Measurements from ENCODE around the gene PRKCE. TPM values are rescaled to one million over a fixed set of nuclear protein-coding genes. Genes with fewer than 3 reads are reported as not detected.
A peak's percentile ranks its signal among the peaks of the same experiment; 100 is the strongest.

Gene PRKCE
- total RNA-seq, 1 donor from 2014 or later = 20.8 TPM

- DNase-seq (ENCODE audit: low spot score) = no peak
Measured at GRCh38 chr2:46114996-46115395, 463.5 kb downstream of the PRKCE start.

DNA sequence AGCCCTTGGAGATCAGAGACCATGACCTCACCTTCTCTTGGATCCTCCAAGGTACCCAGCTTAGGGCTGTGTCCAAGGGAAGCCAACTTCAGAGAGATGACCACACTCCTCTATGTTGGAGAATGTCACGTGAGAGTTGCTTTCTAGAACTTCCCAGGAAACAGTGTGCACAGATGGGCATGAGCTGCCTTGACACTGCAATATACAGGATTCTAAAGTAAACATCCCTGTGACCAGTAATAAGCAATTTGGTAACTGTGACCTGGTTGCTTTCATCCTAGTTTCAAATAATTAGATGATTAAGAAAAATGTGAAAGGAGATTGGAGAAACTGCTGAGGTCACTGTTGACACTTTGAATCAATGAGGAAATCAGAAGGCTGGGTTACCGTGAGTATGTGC lies 464.7 kb downstream of the PRKCE start:
- no peak for DNase-seq (ENCODE audit: low spot score)

DNA sequence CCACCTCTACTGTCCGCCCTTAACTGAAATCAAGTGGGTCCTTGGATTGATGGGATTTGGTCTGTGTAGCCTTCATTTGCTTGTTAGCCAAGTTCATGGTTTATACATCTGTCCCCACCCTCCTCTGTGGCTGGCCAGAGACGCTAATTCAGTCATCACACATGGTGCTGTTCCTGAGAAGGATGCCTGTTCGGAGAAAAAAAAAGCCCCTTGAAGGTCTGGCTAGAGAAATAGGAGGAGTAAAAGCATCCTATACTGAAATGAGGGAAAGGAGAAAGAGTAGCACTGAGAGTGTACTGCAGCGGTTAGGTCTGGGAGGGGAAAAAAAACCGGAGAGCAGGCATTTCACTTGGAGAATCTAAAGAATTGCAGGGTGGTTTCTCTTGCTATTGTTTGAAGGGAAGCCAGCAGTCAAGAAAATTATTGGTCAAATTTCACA lies 465.1 kb downstream of the PRKCE start:
- DNase-seq (ENCODE audit: low spot score) = no peak

DNA sequence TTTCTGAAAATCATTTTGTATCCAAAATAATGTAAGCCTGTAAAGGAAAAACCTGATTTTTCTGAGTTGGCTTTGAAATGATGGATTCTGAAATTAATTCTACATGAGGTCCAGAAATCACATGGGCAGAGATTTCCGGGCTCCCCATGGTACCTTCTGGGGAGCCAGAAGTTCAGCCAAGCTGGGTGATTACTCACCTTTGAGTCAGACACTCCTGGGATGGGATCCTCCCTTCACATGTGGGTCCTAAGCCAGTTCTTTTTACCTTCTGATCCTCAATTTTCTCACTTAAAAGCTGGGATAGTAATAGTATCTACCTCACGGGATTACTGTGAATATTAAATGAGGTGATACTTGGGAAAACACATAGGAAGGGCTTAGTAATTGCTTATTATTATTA lies 465.9 kb downstream of the PRKCE start:
- no peak for DNase-seq (ENCODE audit: low spot score)

DNA sequence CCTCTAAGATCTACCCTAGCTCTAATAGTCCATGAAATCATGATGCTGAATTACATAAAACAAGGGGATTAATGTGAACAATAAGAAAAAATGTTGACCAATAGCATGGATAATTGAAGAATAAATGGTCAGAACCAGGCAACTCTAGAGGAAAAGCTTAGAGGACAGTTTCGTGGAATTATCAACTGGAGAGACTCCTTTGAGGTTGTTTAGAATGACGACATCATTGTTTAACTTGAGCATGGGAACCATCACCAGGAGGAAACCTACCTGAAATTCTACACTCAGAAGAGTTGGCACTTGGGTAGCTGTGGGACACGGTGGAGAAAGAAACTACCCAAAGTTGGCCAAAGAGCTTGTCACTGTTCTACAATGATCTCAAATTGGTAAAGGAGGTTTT lies 466.5 kb downstream of the PRKCE start:
- DNase-seq (ENCODE audit: low spot score) = no peak

DNA sequence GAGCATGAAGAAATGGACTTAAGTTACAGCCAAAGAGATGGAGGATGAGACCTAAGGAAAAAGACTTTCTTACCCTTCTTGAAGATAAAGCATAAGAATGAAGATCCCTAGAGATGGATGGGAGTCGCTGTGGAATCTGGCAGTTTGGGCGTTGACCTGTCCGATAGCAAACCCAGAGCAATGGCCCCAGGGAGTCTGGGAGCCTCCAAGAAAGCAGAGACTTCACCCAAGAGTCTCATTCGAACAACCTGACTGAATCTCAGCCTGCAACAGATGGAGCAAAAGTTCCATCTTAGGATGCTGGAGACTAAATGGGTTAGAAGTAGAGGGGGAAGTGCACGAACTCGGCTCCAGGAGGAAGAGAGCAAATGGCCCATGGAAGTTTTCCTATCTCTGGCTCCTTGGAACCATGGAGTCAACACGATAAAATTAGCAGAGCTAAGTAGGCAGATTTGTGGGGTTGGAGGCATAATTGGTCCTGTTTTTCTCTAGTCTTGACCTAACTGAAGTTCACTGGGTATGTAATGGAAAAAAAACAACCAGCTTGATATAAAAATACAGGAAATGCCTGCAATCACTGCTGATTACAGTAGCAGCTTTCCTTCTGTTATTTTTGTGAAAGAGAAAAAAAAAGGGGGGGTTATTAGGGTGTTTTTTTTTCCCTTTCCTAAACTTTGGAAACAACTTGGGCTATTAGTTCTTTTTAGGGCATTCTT lies 467.3 kb downstream of the PRKCE start:
- no peak for DNase-seq (ENCODE audit: low spot score)

- no peak for DNase-seq (ENCODE audit: low spot score)
Measured at GRCh38 chr2:46119453-46119852, 468.0 kb downstream of the PRKCE start.

DNA sequence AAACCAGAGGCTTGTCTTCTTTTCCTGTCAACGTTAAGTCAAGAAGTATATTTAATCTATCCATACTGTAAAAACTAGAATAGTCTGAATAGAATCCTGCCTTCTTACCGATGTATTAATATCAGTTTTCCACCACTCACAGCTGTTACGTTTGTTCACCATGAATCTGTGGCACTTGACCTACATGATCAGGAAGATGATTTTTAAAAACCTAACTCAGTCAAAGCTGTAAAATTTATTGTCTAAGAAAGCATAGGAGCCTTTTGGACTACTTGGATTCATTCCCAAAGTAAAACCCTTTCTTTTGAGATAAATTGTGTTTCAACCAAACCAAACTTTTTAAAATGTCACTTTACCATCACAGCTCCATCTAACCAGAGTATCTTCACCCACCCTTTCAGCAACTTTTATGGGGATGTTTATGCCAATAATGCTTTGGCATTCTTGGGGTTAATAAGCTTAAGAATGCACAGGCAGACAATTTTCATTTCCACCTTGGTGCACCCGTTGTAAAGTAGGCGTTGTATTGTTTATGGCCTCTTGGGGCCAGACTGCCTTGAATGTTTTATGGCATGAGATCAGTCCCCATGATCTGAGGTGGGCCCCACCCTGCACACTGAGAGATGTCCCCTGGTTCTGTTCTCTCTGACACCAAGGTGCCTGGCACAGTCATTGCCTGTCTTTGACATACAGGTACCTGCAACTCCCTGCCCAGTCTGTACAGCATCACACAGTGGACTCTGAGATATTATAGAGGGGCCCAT lies 469.5 kb downstream of the PRKCE start:
- no peak for DNase-seq (ENCODE audit: low spot score)

GRCh38 chr2:46122318-46122976 lies 471.0 kb downstream of the PRKCE start:
- no peak for DNase-seq (ENCODE audit: low spot score)

DNA sequence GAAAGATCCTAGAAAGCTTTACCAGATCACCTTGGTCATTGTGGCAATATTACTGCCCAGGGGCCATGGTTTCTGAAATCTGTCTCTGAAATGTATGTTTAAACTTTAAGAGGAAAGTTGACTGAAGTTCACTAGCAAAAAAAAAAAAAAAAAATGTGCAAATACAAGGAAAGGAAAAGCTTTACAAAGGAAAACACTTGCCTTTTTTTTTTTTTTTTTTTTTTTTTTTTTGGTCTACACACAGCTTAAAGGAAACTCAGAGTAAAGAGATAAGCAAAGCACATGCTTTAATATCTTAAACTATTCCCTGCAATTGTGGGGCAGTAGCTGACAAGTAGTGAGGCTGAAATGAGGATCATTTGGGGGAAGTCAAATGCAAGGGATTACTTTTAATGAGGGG lies 471.5 kb downstream of the PRKCE start:
- no peak for DNase-seq (ENCODE audit: low spot score)

- DNase-seq (ENCODE audit: low spot score) = no peak
Measured at GRCh38 chr2:46125798-46126197, 474.3 kb downstream of the PRKCE start.

- DNase-seq (ENCODE audit: low spot score) = no peak
Measured at GRCh38 chr2:46126571-46126970, 475.1 kb downstream of the PRKCE start.

DNA sequence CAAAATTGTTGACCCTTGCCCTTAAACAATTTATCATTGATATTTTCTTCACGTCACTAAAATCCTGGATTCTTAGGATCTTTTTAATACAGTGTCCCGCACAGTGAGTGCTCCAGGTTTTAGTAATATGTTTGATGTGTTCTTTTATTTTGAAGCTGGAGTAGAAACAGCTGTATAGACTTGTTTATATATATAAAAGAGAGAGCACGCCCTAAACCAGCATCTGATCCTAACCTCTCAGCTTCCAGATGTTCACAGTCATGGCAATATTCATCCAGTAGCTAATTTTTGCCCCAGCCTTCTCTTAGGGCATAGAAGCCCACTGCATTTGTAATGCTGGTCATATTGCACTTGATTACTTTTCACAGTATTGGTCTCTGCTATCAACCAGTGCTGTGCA lies 475.7 kb downstream of the PRKCE start:
- DNase-seq (ENCODE audit: low spot score) = no peak

- no peak for DNase-seq (ENCODE audit: low spot score)
Measured at GRCh38 chr2:46130511-46130910, 479.0 kb downstream of the PRKCE start.

DNA sequence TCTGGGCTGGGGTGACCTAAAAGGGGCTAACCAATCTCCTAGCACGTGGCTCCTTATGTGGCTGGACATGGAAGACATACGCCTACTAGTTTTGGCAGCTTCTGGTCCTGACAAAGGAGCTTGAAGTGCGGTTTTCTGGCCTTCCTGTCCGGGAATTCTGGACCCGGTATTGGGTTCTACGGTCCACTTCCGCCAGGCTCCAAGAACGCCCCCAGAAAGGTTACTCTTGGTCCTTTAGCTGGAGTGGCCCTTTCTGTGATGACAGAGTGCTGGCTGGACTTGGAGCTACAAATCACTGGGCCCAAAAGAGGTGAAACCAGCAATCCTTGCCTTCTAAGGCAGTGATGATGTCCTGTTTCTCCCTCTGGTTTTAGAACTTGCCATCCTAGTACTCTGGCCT lies 481.5 kb downstream of the PRKCE start:
- no peak for DNase-seq (ENCODE audit: low spot score)

GRCh38 chr2:46134531-46135227 lies 483.2 kb downstream of the PRKCE start:
- DNase-seq (ENCODE audit: low spot score) = no peak

DNA sequence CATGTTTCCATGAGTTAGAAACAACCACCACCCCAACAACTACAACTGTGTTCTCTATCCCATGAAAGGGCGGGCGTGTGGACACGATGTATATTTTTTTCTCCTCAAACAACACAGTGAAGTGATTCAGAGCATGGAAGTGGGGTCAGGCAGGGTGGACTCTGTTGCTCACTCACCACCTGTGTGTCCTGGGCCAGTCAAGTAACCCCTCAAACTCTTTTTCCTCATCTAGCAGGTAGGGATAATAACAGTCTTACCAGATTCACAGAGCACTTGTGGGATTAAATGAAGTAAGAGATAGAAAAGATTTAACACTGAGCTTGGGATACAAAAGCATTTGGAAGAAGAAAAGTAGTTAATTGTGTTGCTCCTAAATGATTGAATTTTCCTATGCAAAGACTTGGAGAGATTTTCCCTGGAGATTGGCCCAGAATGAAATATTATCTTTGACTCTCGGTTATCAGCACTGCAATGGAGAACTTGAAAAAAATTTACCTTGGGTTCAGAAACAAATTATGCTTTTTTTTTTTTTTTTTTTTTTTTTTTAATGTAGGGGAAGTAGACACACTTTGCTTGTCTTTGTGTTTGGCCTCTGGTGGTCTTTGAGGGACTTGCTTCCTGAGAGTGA lies 483.9 kb downstream of the PRKCE start:
- DNase-seq (ENCODE audit: low spot score) = no peak

GRCh38 chr2:46135958-46136357 lies 484.5 kb downstream of the PRKCE start:
- peak; percentile 19 for DNase-seq (ENCODE audit: low spot score)

- no peak for DNase-seq (ENCODE audit: low spot score)
Measured at GRCh38 chr2:46136481-46136880, 485.0 kb downstream of the PRKCE start.

GRCh38 chr2:46136953-46137352 lies 485.5 kb downstream of the PRKCE start:
- no peak for DNase-seq (ENCODE audit: low spot score)

- DNase-seq (ENCODE audit: low spot score) = peak; percentile 23
Measured at GRCh38 chr2:46142546-46143428, 491.3 kb downstream of the PRKCE start.

Measured in mucosa of gallbladder (tissue), 1 donor.